HCT116 (cell line): ENCODE results near the gene IL22RA2. TPM values are rescaled to one million over a fixed set of nuclear protein-coding genes. Genes with fewer than 3 reads are reported as not detected.

ENCODE experiments used
- ATAC-seq: fragments of 200-7000 bp; cut with Tn5 transposase; 2 replicates; pipeline ENCODE4 v1.9.1; 2020; ENCODE audit warnings: mild to moderate bottlenecking, moderate library complexity
- BruUV-seq: library from RNA; stranded (reverse); fragments of 400-500 nt; replicated peaks from 2 replicates; lab custom pipeline; 2021; lab: Mats Ljungman, UMichigan
- CTCF ChIA-PET: fragments of 300-600 bp; sonication (Branson Sonifier 250); formaldehyde crosslinking; loops from one replicate; lab custom pipeline; 2021; ENCODE audit warnings: antibody characterized with exemption; lab: Charles Lee
- POLR2A ChIA-PET: fragments of 300-600, 350-600 bp; sonication (Branson Sonifier 250); formaldehyde crosslinking; loops from one replicate; lab custom pipeline; 2021; ENCODE audit warnings: antibody characterized with exemption; lab: Charles Lee
- RAD21 ChIA-PET, 2 experiments: fragments of 300-600 bp; sonication (Branson Sonifier 250); formaldehyde crosslinking; loops; one replicate each; lab custom pipeline; 2023; ENCODE audit warnings: low total read pairs in 2 of 2; ENCODE audit not compliant: uncharacterized antibody in 2 of 2, unreplicated experiment in 2 of 2, low non-redundant PET in 1 of 2; lab: Charles Lee
- DNase-seq: peaks from one replicate; pipeline ENCODE4 v3.0.0-alpha.2; 2010; ENCODE audit warnings: low read depth, low spot score
- H2AFZ ChIP-seq: fragments of 200-600 bp; shearing (Covaris generic), sonication (generic); 2 replicates; pipeline ENCODE4 v1.6.1; 2017; ENCODE audit warnings: low read depth, mixed run types, mixed read lengths, antibody characterized with exemption, low read length; ENCODE audit not compliant: poor library complexity, severe bottlenecking
- H3K27ac ChIP-seq: 2 replicates; pipeline ENCODE4 v1.5.1; 2012; ENCODE audit warnings: low read depth, low read length
- H3K27me3 ChIP-seq: fragments of 200-600 bp; sonication (generic); 2 replicates; pipeline ENCODE4 v1.6.1; 2016; ENCODE audit warnings: mixed run types, low read length, mixed read lengths; ENCODE audit not compliant: insufficient read depth
- H3K36me3 ChIP-seq, 2 experiments: fragments of 200-500 bp in 1 of 2; fragments of 200-600 bp in 1 of 2; sonication (Bioruptor generic) in 1 of 2; sonication (generic) in 1 of 2; 2 replicates each; pipeline versions ENCODE4 v1.5.1 to v1.6.1; 2014 to 2016; ENCODE audit warnings: low read length in 2 of 2, inconsistent platforms in 1 of 2, mixed read lengths in 1 of 2, mixed run types in 1 of 2; ENCODE audit not compliant: insufficient read depth in 2 of 2, control insufficient read depth in 1 of 2
- H3K4me1 ChIP-seq, 2 experiments: fragments of 200-600 bp in 1 of 2; sonication (generic) in 1 of 2; 2 replicates each; pipeline versions ENCODE4 v1.5.1 to v1.6.1; 2012 to 2017; ENCODE audit warnings: low read length in 2 of 2, inconsistent platforms in 1 of 2, mild to moderate bottlenecking in 1 of 2, mixed read lengths in 1 of 2, mixed run types in 1 of 2, moderate library complexity in 1 of 2; ENCODE audit not compliant: insufficient read depth in 2 of 2, control insufficient read depth in 1 of 2
- H3K4me2 ChIP-seq: fragments of 200-600 bp; sonication (generic); 2 replicates; pipeline ENCODE4 v1.6.1; 2017; ENCODE audit warnings: mixed run types, low read length, mixed read lengths
- H3K4me3 ChIP-seq, 2 experiments: fragments of 200-600 bp in 1 of 2; sonication (generic) in 1 of 2; replicated peaks in 1 of 2; 2 replicates each; pipeline ENCODE4 v1.5.1; 2011 to 2016; ENCODE audit warnings: low read length in 2 of 2, control low read depth in 1 of 2, low read depth in 1 of 2, mild to moderate bottlenecking in 1 of 2, mixed read lengths in 1 of 2, mixed run types in 1 of 2
- H3K79me2 ChIP-seq: fragments of 200-600 bp; sonication (generic); 2 replicates; pipeline ENCODE4 v1.6.1; 2017; ENCODE audit warnings: mild to moderate bottlenecking, mixed run types, low read length, moderate library complexity, mixed read lengths; ENCODE audit not compliant: insufficient read depth
- H3K9ac ChIP-seq: fragments of 200-600 bp; sonication (generic); 2 replicates; pipeline ENCODE4 v1.6.1; 2016; ENCODE audit warnings: low read length, mixed read lengths
- H3K9me2 ChIP-seq: fragments of 200-600 bp; sonication (generic), shearing (Covaris generic); 2 replicates; pipeline ENCODE4 v1.6.1; 2017; ENCODE audit warnings: mixed run types, mild to moderate bottlenecking, moderate library complexity; ENCODE audit not compliant: insufficient read depth
- H3K9me3 ChIP-seq, 2 experiments: fragments of 200-500 bp in 1 of 2; fragments of 200-600 bp in 1 of 2; sonication (Bioruptor generic) in 1 of 2; sonication (generic) in 1 of 2; 2 replicates each; pipeline ENCODE4 v1.6.1; 2014 to 2017; ENCODE audit warnings: low read length in 2 of 2, mixed read lengths in 2 of 2, inconsistent platforms in 1 of 2, low read depth in 1 of 2, mild to moderate bottlenecking in 1 of 2, mixed run types in 1 of 2, moderate library complexity in 1 of 2; ENCODE audit not compliant: control insufficient read depth in 1 of 2, insufficient read depth in 1 of 2
- H4K20me1 ChIP-seq: fragments of 200-600 bp; sonication (generic), shearing (Covaris generic); 2 replicates; pipeline ENCODE4 v1.6.1; 2017; ENCODE audit warnings: mixed run types, mild to moderate bottlenecking, moderate library complexity; ENCODE audit not compliant: insufficient read depth
- CBX3 ChIP-seq: IDR thresholded peaks from 2 replicates; pipeline ENCODE4 v1.6.1; 2012; ENCODE audit warnings: low read depth
- CEBPB ChIP-seq: IDR thresholded peaks from 2 replicates; pipeline ENCODE4 v1.6.1; 2012; ENCODE audit warnings: low read depth
- EGR1 ChIP-seq: IDR thresholded peaks from 2 replicates; pipeline ENCODE4 v1.6.1; 2012; ENCODE audit warnings: low read depth
- ELF1 ChIP-seq: IDR thresholded peaks from 2 replicates; pipeline ENCODE4 v1.6.1; 2012; ENCODE audit warnings: low read depth, borderline replicate concordance
- FOSL1 ChIP-seq: IDR thresholded peaks from 2 replicates; pipeline ENCODE4 v1.6.1; 2012; ENCODE audit warnings: low read depth
- RAD21 ChIP-seq: IDR thresholded peaks from 2 replicates; pipeline ENCODE4 v1.6.1; 2012; ENCODE audit warnings: low read depth, mild to moderate bottlenecking
- SIN3A ChIP-seq: IDR thresholded peaks from 2 replicates; pipeline ENCODE4 v1.6.1; 2012; ENCODE audit warnings: low read depth
- SRF ChIP-seq: IDR thresholded peaks from 2 replicates; pipeline ENCODE4 v1.6.1; 2012; ENCODE audit warnings: low read depth
- TCF7L2 ChIP-seq: IDR thresholded peaks from 2 replicates; pipeline ENCODE4 v1.7.0; 2011; ENCODE audit warnings: borderline replicate concordance, inconsistent platforms; ENCODE audit not compliant: insufficient read depth, insufficient read length; ENCODE audit errors: extremely low read depth
- YY1 ChIP-seq: IDR thresholded peaks from 2 replicates; pipeline ENCODE4 v1.6.1; 2011; ENCODE audit warnings: low read length, low read depth, moderate library complexity, mild to moderate bottlenecking; ENCODE audit not compliant: insufficient replicate concordance; ENCODE audit errors: extremely low read depth
- ZNF274 ChIP-seq: fragments of 200-500 bp; sonication (Bioruptor generic); IDR thresholded peaks from 2 replicates; pipeline ENCODE4 v1.6.1; 2014; ENCODE audit warnings: mild to moderate bottlenecking, low read depth, low read length, inconsistent platforms
- intact Hi-C: fragments of 100-400 bp; cut with micrococcal nuclease; formaldehyde crosslinking; loops from 2 replicates; pipeline ENCODE4 v1.10.0; 2022
- total RNA-seq: library from RNA; stranded (reverse); gene quantifications from one replicate; pipeline ENCODE4 v1.2.1, GENCODE V29; 2021; ENCODE audit not compliant: unreplicated experiment
- TF ChIP-seq, protein P1 (sequence below): IDR thresholded peaks from 2 replicates; pipeline ENCODE4 v1.6.1; 2012

IL22RA2 gene
- total RNA-seq, 1 experiment from 2014 or later = not detected

DNA sequence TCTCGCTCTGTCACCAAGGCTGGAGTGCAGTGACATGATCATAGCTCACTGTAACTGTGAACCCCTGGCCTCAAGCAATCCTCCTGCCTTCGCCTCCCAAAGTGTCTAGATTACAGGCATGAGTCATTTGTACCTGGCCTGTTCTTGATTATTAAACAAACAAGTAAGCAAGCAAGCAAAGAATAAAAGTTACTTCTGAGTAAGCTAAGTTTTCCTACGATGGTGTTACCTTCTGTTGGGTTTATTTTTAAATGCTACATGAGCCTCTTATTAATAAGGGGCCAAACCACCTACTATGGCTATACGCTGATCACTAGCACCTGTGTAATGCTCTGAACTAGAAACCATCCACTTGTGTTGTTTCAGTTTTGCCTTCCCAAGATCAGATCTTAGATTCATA, 50.8 kb downstream of the IL22RA2 start:
- no peak overlapping the region for H3K4me2 ChIP-seq
- no peak overlapping the region for H2AFZ ChIP-seq
- no peaks in the 10 kb centered on the region for H3K36me3 ChIP-seq
- DNase-seq = no peak
- TF ChIP-seq ZNF274 (no peak), TCF7L2 (no peak), CEBPB (no peak), YY1 (no peak), FOSL1 (no peak), EGR1 (no peak), ELF1 (no peak), CBX3 (no peak), RAD21 (no peak)
- TF ChIP-seq, protein P1, sequence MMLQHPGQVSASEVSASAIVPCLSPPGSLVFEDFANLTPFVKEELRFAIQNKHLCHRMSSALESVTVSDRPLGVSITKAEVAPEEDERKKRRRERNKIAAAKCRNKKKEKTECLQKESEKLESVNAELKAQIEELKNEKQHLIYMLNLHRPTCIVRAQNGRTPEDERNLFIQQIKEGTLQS = no peak
- TF ChIP-seq, all 23 proteins: peak for 0
- POLR2A ChIA-PET = no interaction called here
- no peaks in the 10 kb centered on the region for H3K79me2 ChIP-seq
- H3K4me3 ChIP-seq = no peak overlapping the region
- ATAC-seq = no peak
- RAD21 ChIA-PET = no interaction called here
- no peaks in the 10 kb centered on the region for H3K9me3 ChIP-seq
- BruUV-seq = no TSS peak
- H3K9ac ChIP-seq = no peak overlapping the region
- CTCF ChIA-PET = no interaction called here
- H3K4me1 ChIP-seq = no peaks in the 10 kb centered on the region
- no peaks in the 10 kb centered on the region for H3K27me3 ChIP-seq
- intact Hi-C loops = no loop called here
- no peak overlapping the region for H3K27ac ChIP-seq
- no peaks in the 10 kb centered on the region for H4K20me1 ChIP-seq
- H3K9me2 ChIP-seq = no peaks in the 10 kb centered on the region

DNA sequence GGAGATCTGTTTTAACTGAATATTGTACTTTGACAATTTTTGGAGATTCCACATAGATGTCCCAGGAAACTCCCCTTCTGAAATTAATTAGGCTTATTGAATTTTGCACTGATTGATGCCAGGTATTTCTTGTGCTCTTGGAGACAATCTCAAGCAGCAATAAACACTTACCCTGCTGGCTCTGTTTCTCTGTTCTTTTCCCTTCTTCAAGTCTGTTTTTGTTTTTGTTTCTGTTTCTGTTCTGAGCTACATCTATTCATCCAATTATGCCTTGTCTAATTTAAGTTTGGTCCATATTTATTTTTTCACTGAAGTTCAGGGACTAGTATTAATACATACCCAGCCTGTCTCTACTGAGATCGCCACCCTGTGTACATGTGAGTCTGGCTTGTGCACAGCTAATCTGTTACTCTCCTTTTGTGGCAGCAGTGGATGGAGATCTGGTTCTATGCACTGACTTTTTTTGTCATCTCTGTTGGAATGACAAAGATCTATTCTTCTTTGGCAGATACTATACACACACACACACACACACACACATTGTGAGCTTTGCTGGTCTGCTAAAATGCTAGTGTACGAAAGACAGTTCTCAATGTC, 51.9 kb downstream of the IL22RA2 start:
- ATAC-seq (no peak), DNase-seq (no peak)
- TF ChIP-seq CEBPB (no peak), SRF (no peak), SIN3A (no peak)
- intact Hi-C loops = no loop called here
- Histone ChIP-seq H3K36me3 (no peaks in the 10 kb centered on the region), H3K9ac (no peak overlapping the region), H4K20me1 (no peaks in the 10 kb centered on the region), H3K27ac (no peak overlapping the region), H3K4me2 (no peak overlapping the region), H3K9me2 (no peaks in the 10 kb centered on the region), H3K79me2 (no peaks in the 10 kb centered on the region), H3K4me3 (no peak overlapping the region), H3K27me3 (no peaks in the 10 kb centered on the region), H3K4me1 (no peaks in the 10 kb centered on the region), H3K9me3 (no peaks in the 10 kb centered on the region), H2AFZ (no peak overlapping the region)
- POLR2A ChIA-PET = no interaction called here
- CTCF ChIA-PET = no interaction called here
- RAD21 ChIA-PET = no interaction called here
- BruUV-seq = no TSS peak
